ENCODE results near the gene EEF2.

GRCh38 chr19:3955688-3956087, 29.6 kb downstream of the EEF2 start:
- TF ChIP-seq CTCF (conservative IDR thresholded peaks at IDR 0.05; ENCODE audit: low read length) (no peak), EZH2phosphoT487 (IDR thresholded peaks at IDR 0.05; ENCODE audit: borderline replicate concordance, low read depth, low read length) (no peak)
